Kidney (tissue), 14 donors: ENCODE results near the gene FBXL2. TPM values are rescaled to one million over a fixed set of nuclear protein-coding genes. Genes with fewer than 3 reads are reported as not detected.

Experiments
- DNase-seq, 5 donors: peaks; one replicate each; pipeline ENCODE4 v3.0.0-alpha.2; 2013 to 2020
- FAIRE-seq: peaks from 2 replicates; lab custom pipeline; 2012; peaks lifted over from hg19 to GRCh38; lab: Jason Lieb, UNC
- H3K27ac ChIP-seq, 2 donors: one replicate each; pipeline ENCODE4 v1.7.0; 2013; ENCODE audit warnings: low read depth in 2 of 2, low read length in 2 of 2, inconsistent platforms in 1 of 2
- H3K27me3 ChIP-seq: one replicate; pipeline ENCODE4 v1.7.1; 2013; ENCODE audit warnings: low read length, inconsistent platforms; ENCODE audit not compliant: control insufficient read depth, insufficient read depth
- H3K36me3 ChIP-seq, 3 donors: one replicate each; pipeline versions ENCODE4 v1.7.0 to v1.7.1; 2013; ENCODE audit warnings: low read length in 3 of 3, control low read depth in 1 of 3, inconsistent platforms in 1 of 3; ENCODE audit not compliant: insufficient read depth in 3 of 3, control insufficient read depth in 2 of 3
- H3K4me1 ChIP-seq, 3 donors: one replicate each; pipeline versions ENCODE4 v1.7.0 to v1.7.1; 2013; ENCODE audit warnings: low read length in 3 of 3, inconsistent platforms in 1 of 3, low read depth in 1 of 3; ENCODE audit not compliant: control insufficient read depth in 2 of 3, insufficient read depth in 2 of 3
- H3K4me3 ChIP-seq, 3 donors: one replicate each; pipeline versions ENCODE4 v1.7.0 to v1.8.1; 2013; ENCODE audit warnings: low read length in 3 of 3, control low read depth in 1 of 3, inconsistent platforms in 1 of 3
- H3K9ac ChIP-seq, 3 donors: one replicate each; pipeline versions ENCODE4 v1.7.0 to v1.7.1; 2013; ENCODE audit warnings: low read length in 3 of 3, control low read depth in 1 of 3, inconsistent platforms in 1 of 3
- H3K9me3 ChIP-seq, 3 donors: one replicate each; pipeline versions ENCODE4 v1.7.0 to v1.7.1; 2013; ENCODE audit warnings: low read length in 3 of 3, control low read depth in 1 of 3, inconsistent platforms in 1 of 3; ENCODE audit not compliant: control insufficient read depth in 2 of 3, insufficient read depth in 1 of 3
- CTCF ChIP-seq: IDR thresholded peaks from 3 replicates; pipeline ENCODE4 v1.5.1; 2012; ENCODE audit warnings: mild to moderate bottlenecking, moderate library complexity, borderline replicate concordance; ENCODE audit not compliant: insufficient read depth; ENCODE audit errors: extremely low read depth
- intact Hi-C: fragments of 100-400 bp; cut with DNase I; formaldehyde crosslinking; loops from one replicate; pipeline ENCODE4 v1.11.1; 2022
- polyA plus RNA-seq: library from polyadenylated mRNA; stranded (reverse); fragments of 350-450 nt; fragmentation: Illumina TruSeq; extraction: RNeasy Lipid Tissue Mini Kit (QIAGEN cat#74804); gene quantifications from one replicate; pipeline ENCODE4 v1.2.3, GENCODE V29; 2014; ENCODE audit warnings: low read depth, low replicate concordance; ENCODE audit not compliant: insufficient read depth
- total RNA-seq: library from RNA; stranded (reverse); fragmentation: NEBNext Ultra II Directional; extraction: Animal tissue kit (Norgen Biotek cat#: 25700); gene quantifications from one replicate; pipeline ENCODE4 v1.2.1, GENCODE V29; 2021
- donor health status: control.
- donor health status: control.
- donor health status: control.
- donor health status: control.
- donor health status: control.
- donor health status: DM: yes; HTN: yes; CAD: no.
- donor health status: Normal renal cell carcinoma (clear cell type).

Gene FBXL2
- total and polyA plus RNA-seq, 2 donors from 2014 or later, result 10.8 to 18.3 TPM

- H3K4me3 ChIP-seq, result no peak overlapping the region
Observed at GRCh38 chr3:33373082-33373437, 95.8 kb downstream of the FBXL2 start.

GRCh38 chr3:33377489-33377888 is 100.2 kb downstream of the FBXL2 start:
- DNase-seq (no peak), FAIRE-seq (no peak)
- intact Hi-C loops, result no loop called here
- no peaks in the 10 kb centered on the region for H3K4me1 ChIP-seq
- H3K9me3 ChIP-seq, result no peaks in the 10 kb centered on the region
- H3K9ac ChIP-seq, result no peak overlapping the region
- H3K4me3 ChIP-seq, result no peak overlapping the region
- no peaks in the 10 kb centered on the region for H3K27me3 ChIP-seq
- TF ChIP-seq CTCF, result no peak
- H3K27ac ChIP-seq, result no peak overlapping the region
- H3K36me3 ChIP-seq, result peaks cover 0 to 5% (median 4%) of the 10 kb centered on the region in 3 donors

More at GRCh38 chr3:33373082-33373437, 95.8 kb downstream of the FBXL2 start:
- no peaks in the 10 kb centered on the region for H3K9me3 ChIP-seq
- intact Hi-C loops, result loop anchor here (5.0 kb wide), 1 partner anchor 241 kb away; no protein-coding TSS in a partner anchor
- no peak for FAIRE-seq
- no peaks in the 10 kb centered on the region for H3K27me3 ChIP-seq
- H3K9ac ChIP-seq, result no peak overlapping the region
- no peak for DNase-seq
- H3K36me3 ChIP-seq, result peaks cover 0 to 4% (median 3%) of the 10 kb centered on the region in 3 donors
- TF ChIP-seq CTCF, result no peak
- H3K4me1 ChIP-seq, result no peaks in the 10 kb centered on the region
- no peak overlapping the region for H3K27ac ChIP-seq

GRCh38 chr3:33377931-33378330 is 100.7 kb downstream of the FBXL2 start:
- Histone ChIP-seq H3K27ac (no peak overlapping the region), H3K9ac (no peak overlapping the region), H3K4me1 (no peaks in the 10 kb centered on the region), H3K9me3 (no peaks in the 10 kb centered on the region), H3K4me3 (no peak overlapping the region), H3K36me3 (peaks cover 0 to 5% (median 4%) of the 10 kb centered on the region in 3 donors), H3K27me3 (no peaks in the 10 kb centered on the region)
- intact Hi-C loops, result no loop called here
- FAIRE-seq (no peak), DNase-seq (no peak)
- TF ChIP-seq CTCF, result no peak

- Histone ChIP-seq H3K36me3 (peaks cover 2 to 3% (median 3%) of the 10 kb centered on the region in 3 donors), H3K9me3 (no peaks in the 10 kb centered on the region), H3K27ac (no peak overlapping the region), H3K9ac (no peak overlapping the region), H3K4me3 (no peak overlapping the region), H3K27me3 (no peaks in the 10 kb centered on the region), H3K4me1 (no peaks in the 10 kb centered on the region)
- no peak for TF ChIP-seq CTCF
- DNase-seq (peak in 1 of 5 donors; percentile 32), FAIRE-seq (no peak)
- intact Hi-C loops, result no loop called here
Observed at GRCh38 chr3:33380653-33381052, 103.4 kb downstream of the FBXL2 start.
